ENCODE data around the gene EIF3A. TPM values are rescaled to one million over a fixed set of nuclear protein-coding genes. Genes with fewer than 3 reads are reported as not detected.

The EIF3A gene
- total and polyA plus RNA-seq, 9 of the 15 experiments (the other 6 are each of a cell fraction or from before 2014, with no cell fraction given) = 19.6 to 163 (median 102) TPM

- no peak for TF ChIP-seq CLOCK (CRISPR knock-in tag; IDR thresholded peaks at IDR 0.05; ENCODE audit: borderline replicate concordance)
- TF ChIP-seq CBX8 (IDR thresholded peaks at IDR 0.05; ENCODE audit: borderline replicate concordance, extremely low read depth, low read depth, low read length, poor library complexity, severe bottlenecking) = no peak
- TF ChIP-seq ZNF699 (CRISPR knock-in tag; IDR thresholded peaks at IDR 0.05; ENCODE audit: insufficient replicate concordance) = no peak
- TF ChIP-seq MEF2A (IDR thresholded peaks at IDR 0.05; ENCODE audit: control insufficient read depth, low read depth, low read length) = no peak
- TF ChIP-seq PYGO2 (tag; IDR thresholded peaks at IDR 0.05) = no peak
- no peak for TF ChIP-seq ZNF24 (IDR thresholded peaks at IDR 0.05)
- no peak for TF ChIP-seq MTA2 (IDR thresholded peaks at IDR 0.05; ENCODE audit: low read depth)
- no peak for TF ChIP-seq ZBTB43 (CRISPR knock-in tag; IDR thresholded peaks at IDR 0.05)
- no peak for TF ChIP-seq ETV5 (CRISPR knock-in tag; IDR thresholded peaks at IDR 0.05; ENCODE audit: low read depth)
- no peak for TF ChIP-seq HNRNPK (IDR thresholded peaks at IDR 0.05; ENCODE audit: low read depth, low read length, poor library complexity, severe bottlenecking)
- no peak for TF ChIP-seq KLF1 (tag; IDR thresholded peaks at IDR 0.05)
- TF ChIP-seq RBM15 (IDR thresholded peaks at IDR 0.05; ENCODE audit: insufficient read depth, low read length) = no peak
- no peak for TF ChIP-seq MECOM (CRISPR knock-in tag; IDR thresholded peaks at IDR 0.05)
These were observed 86.3 kb downstream of the EIF3A start (continued) for GRCh38 chr10:118994321-118994720.

Measured in K562 (cell line).